Natural killer cell (primary cell): ENCODE results near the gene GLYR1. TPM values are rescaled to one million over a fixed set of nuclear protein-coding genes. Genes with fewer than 3 reads are reported as not detected.

Experiments
- ATAC-seq, 3 donors: fragments of 150-1000 bp in 2 of 3; fragments of 200-7000 bp in 1 of 3; cut with Tn5 transposase; 1 replicate in 1 of 3; 2 replicates in 2 of 3; pipeline ENCODE4 v1.10.0; 2021; ENCODE audit warnings: mild to moderate bottlenecking in 2 of 3, moderate library complexity in 2 of 3
- DNase-seq, 2 donors: peaks; one replicate each; pipeline versions ENCODE4 v3.0.0 to v3.0.0-alpha.2; 2013 to 2021; ENCODE audit warnings: mixed read lengths in 1 of 2
- H3K27ac ChIP-seq: one replicate; pipeline ENCODE4 v1.5.1; 2013; ENCODE audit warnings: mild to moderate bottlenecking, low read length
- H3K27me3 ChIP-seq: one replicate; pipeline ENCODE4 v1.6.1; 2013; ENCODE audit warnings: low read length; ENCODE audit not compliant: control insufficient read depth, insufficient read depth
- H3K36me3 ChIP-seq: one replicate; pipeline ENCODE4 v1.6.1; 2013; ENCODE audit warnings: low read length; ENCODE audit not compliant: control insufficient read depth, insufficient read depth
- H3K4me1 ChIP-seq: one replicate; pipeline ENCODE4 v1.6.1; 2013; ENCODE audit warnings: low read length; ENCODE audit not compliant: control insufficient read depth, insufficient read depth
- H3K4me3 ChIP-seq: one replicate; pipeline ENCODE4 v1.5.1; 2013; ENCODE audit warnings: low read length
- H3K9me3 ChIP-seq: one replicate; pipeline ENCODE4 v1.6.1; 2013; ENCODE audit warnings: low read length; ENCODE audit not compliant: control insufficient read depth, insufficient read depth
- H3K27ac Mint-ChIP-seq, 2 donors: one replicate each; pipeline ENCODE4 v1.8.0; 2022; ENCODE audit warnings: mild to moderate bottlenecking in 2 of 2, mixed read lengths in 2 of 2, moderate library complexity in 1 of 2
- H3K27me3 Mint-ChIP-seq, 2 donors: one replicate each; pipeline ENCODE4 v1.8.0; 2022; ENCODE audit warnings: low read depth in 2 of 2, mixed read lengths in 2 of 2
- H3K36me3 Mint-ChIP-seq: one replicate; pipeline ENCODE4 v1.8.0; 2022; ENCODE audit warnings: mixed read lengths
- H3K4me1 Mint-ChIP-seq, 2 donors: one replicate each; pipeline ENCODE4 v1.8.0; 2022; ENCODE audit warnings: mixed read lengths in 2 of 2
- H3K4me3 Mint-ChIP-seq: one replicate; pipeline ENCODE4 v1.8.0; 2022; ENCODE audit warnings: mild to moderate bottlenecking, moderate library complexity, mixed read lengths
- H3K9me3 Mint-ChIP-seq, 2 donors: one replicate each; pipeline ENCODE4 v1.8.0; 2022; ENCODE audit warnings: mixed read lengths in 2 of 2
- CTCF ChIP-seq: fragments of 200-600 bp; IDR thresholded peaks from one replicate; pipeline ENCODE4 v1.8.0; 2022; ENCODE audit warnings: antibody characterized with exemption
- WGBS: methylation state at CpG from one replicate; pipeline ENCODE4 v1.1.7; 2013; ENCODE audit warnings: missing lambda C conversion rate; ENCODE audit not compliant: insufficient coverage; 5-methylcytosine and 5-hydroxymethylcytosine counted together
- intact Hi-C: fragments of 100-400 bp; cut with micrococcal nuclease; formaldehyde crosslinking; loops from one replicate; pipeline ENCODE4 v1.14.2; 2022
- total RNA-seq, 4 donors: library from RNA; stranded (reverse); fragments of 120-200 nt in 1 of 4; gene quantifications; one replicate each; pipeline versions ENCODE4 v1.2.3 to v1.2.4, GENCODE V29; 2013 to 2022

The GLYR1 gene
- total RNA-seq, 3 donors from 2014 or later (not counting 1 experiment from before 2014, with no cell fraction given), result 112 to 129 (median 125) TPM

- no peaks in the 10 kb centered on the region for H3K9me3 Mint-ChIP-seq
- H3K4me3 ChIP-seq, result peak overlapping the region; percentile 35
- peaks cover 27% of the 10 kb centered on the region for H3K4me1 ChIP-seq
- H3K36me3 Mint-ChIP-seq, result peaks cover 5% of the 10 kb centered on the region
- peak; percentile 91 for DNase-seq
- H3K27ac ChIP-seq, result peak overlapping the region; percentile 58
- under 1% methylated on average over 59 of the region's 59 CpGs for WGBS
- intact Hi-C loops, result loop anchor here (2.0 kb wide), 2 partner anchors 46 to 68 kb away; partner anchors contain the start of genes ANKS3 and DNAAF8
- ATAC-seq, result peak; percentile 93 to 97 (median 94)
- peaks cover 11% of the 10 kb centered on the region for H3K36me3 ChIP-seq
- H3K27me3 ChIP-seq, result no peaks in the 10 kb centered on the region
- no peaks in the 10 kb centered on the region for H3K27me3 Mint-ChIP-seq
- TF ChIP-seq CTCF, result no peak
- H3K9me3 ChIP-seq, result no peaks in the 10 kb centered on the region
- H3K4me1 Mint-ChIP-seq, result peaks cover 0 to 10% of the 10 kb centered on the region in 2 donors
- peak overlapping the region; percentile 82 for H3K4me3 Mint-ChIP-seq
- peak overlapping the region; percentile 51 to 82 for H3K27ac Mint-ChIP-seq
Measured at GRCh38 chr16:4802659-4803287, 44.3 kb downstream of the GLYR1 start.

GRCh38 chr16:4801962-4802658 is 45.0 kb downstream of the GLYR1 start, which contains the start of gene ROGDI:
Gene ROGDI (minus strand): TSS chr16:4802633. CDS start chr16:4802571, 62 bp downstream.
- ATAC-seq (peak; percentile 38 to 60 (median 48)), DNase-seq (peak in 1 of 2 donors; percentile 90)
- no peaks in the 10 kb centered on the region for H3K27me3 Mint-ChIP-seq
- H3K9me3 Mint-ChIP-seq, result no peaks in the 10 kb centered on the region
- no peaks in the 10 kb centered on the region for H3K9me3 ChIP-seq
- peaks cover 0 to 10% of the 10 kb centered on the region in 2 donors for H3K4me1 Mint-ChIP-seq
- peaks cover 5% of the 10 kb centered on the region for H3K36me3 ChIP-seq
- H3K36me3 Mint-ChIP-seq, result no peaks in the 10 kb centered on the region
- intact Hi-C loops, result loop anchor here (2.0 kb wide), 2 partner anchors 47 to 67 kb away; partner anchors contain the start of genes ANKS3 and DNAAF8
- TF ChIP-seq CTCF, result no peak
- H3K4me3 ChIP-seq, result peak within 1 kb of the TSS; percentile 35
- peak within 1 kb of the TSS; percentile 90 for H3K4me3 Mint-ChIP-seq
- no peaks in the 10 kb centered on the region for H3K27me3 ChIP-seq
- H3K4me1 ChIP-seq, result peaks cover 27% of the 10 kb centered on the region
- under 1% methylated on average over 70 of the region's 70 CpGs for WGBS
- peak within 1 kb of the TSS; percentile 85 for H3K27ac ChIP-seq
- peak within 1 kb of the TSS; percentile 66 to 82 for H3K27ac Mint-ChIP-seq

GRCh38 chr16:4801051-4801961 is 45.8 kb downstream of the GLYR1 start:
- Histone ChIP-seq H3K27me3 (no peaks in the 10 kb centered on the region), H3K9me3 (no peaks in the 10 kb centered on the region), H3K4me1 (peaks cover 27% of the 10 kb centered on the region), H3K36me3 (peaks cover 3% of the 10 kb centered on the region), H3K4me3 (peak overlapping the region; percentile 35), H3K27ac (peak overlapping the region; percentile 85)
- Mint-ChIP-seq H3K4me1 (peaks cover 0 to 10% of the 10 kb centered on the region in 2 donors), H3K27me3 (no peaks in the 10 kb centered on the region), H3K27ac (peak overlapping the region; percentile 66 to 82), H3K9me3 (no peaks in the 10 kb centered on the region), H3K36me3 (no peaks in the 10 kb centered on the region), H3K4me3 (peak overlapping the region; percentile 90)
- no peak for TF ChIP-seq CTCF
- DNase-seq (no peak), ATAC-seq (no peak)
- 62% methylated on average over 23 of the region's 29 CpGs for WGBS
- intact Hi-C loops, result no loop called here
